ENCODE data around the gene APC2. TPM values are rescaled to one million over a fixed set of nuclear protein-coding genes. Genes with fewer than 3 reads are reported as not detected.

APC2 gene
- total and polyA plus RNA-seq, 7 donors: 0.01 to 0.06 (median 0.04) TPM; not detected in 1

GRCh38 chr19:1455002-1455335 lies 5.0 kb downstream of the APC2 start:
- Histone ChIP-seq H3K36me3 (ENCODE audit: insufficient read depth in 1 of 2, low read depth in 1 of 2) (no peaks in the 10 kb centered on the region), H3K27me3 (ENCODE audit: insufficient read depth in 3 of 3, low read length in 2 of 3) (peaks cover 0 to 84% (median 59%) of the 10 kb centered on the region in 3 donors), H3K4me3 (no peak overlapping the region), H3K9me3 (no peaks in the 10 kb centered on the region), H3K4me1 (no peaks in the 10 kb centered on the region), H3K27ac (no peak overlapping the region)
- DNase-seq (no peak), ATAC-seq (no peak)
- no peak for TF ChIP-seq CTCF (IDR thresholded peaks at IDR 0.05)
- intact Hi-C loops (cut with DNase I): no loop called here
- WGBS, 3 donors: 5 to 10% (median 6%) methylated on average over 13 to 22 of the region's 22 CpGs

- intact Hi-C loops (cut with DNase I): no loop called here
- no peaks in the 10 kb centered on the region for H3K9me3 ChIP-seq
- H3K4me3 ChIP-seq: no peak overlapping the region
- no peaks in the 10 kb centered on the region for H3K36me3 ChIP-seq (ENCODE audit: insufficient read depth in 1 of 2, low read depth in 1 of 2)
- 2 to 6% (median 5%) methylated on average over 34 to 42 of the region's 42 CpGs for WGBS, 3 donors
- ATAC-seq (peak; percentile 47 to 74 (median 66)), DNase-seq (peak in 1 of 2 donors; percentile 74)
- peaks cover 0 to 78% (median 53%) of the 10 kb centered on the region in 3 donors for H3K27me3 ChIP-seq (ENCODE audit: insufficient read depth in 3 of 3, low read length in 2 of 3)
- TF ChIP-seq CTCF (IDR thresholded peaks at IDR 0.05): no peak
- H3K27ac ChIP-seq: no peak overlapping the region
- H3K4me1 ChIP-seq: no peaks in the 10 kb centered on the region
Measured at GRCh38 chr19:1455336-1456120, 5.6 kb downstream of the APC2 start.

- Histone ChIP-seq H3K9me3 (no peaks in the 10 kb centered on the region), H3K4me3 (no peak overlapping the region), H3K27me3 (ENCODE audit: insufficient read depth in 3 of 3, low read length in 2 of 3) (peaks cover 0 to 70% (median 47%) of the 10 kb centered on the region in 3 donors), H3K4me1 (no peaks in the 10 kb centered on the region), H3K27ac (no peak overlapping the region), H3K36me3 (ENCODE audit: insufficient read depth in 1 of 2, low read depth in 1 of 2) (no peaks in the 10 kb centered on the region)
- intact Hi-C loops (cut with DNase I): no loop called here
- no peak for TF ChIP-seq CTCF (IDR thresholded peaks at IDR 0.05)
- whole genome bisulfite sequencing, 3 donors: 15 to 35% (median 19%) methylated on average over 29 to 43 of the region's 43 CpGs
- DNase-seq (peak in 1 of 2 donors; percentile 48), ATAC-seq (peak in 2 of 4 donors; percentile 7 to 10)
Measured at GRCh38 chr19:1456121-1456900, 6.4 kb downstream of the APC2 start.

- H3K27ac ChIP-seq: no peak overlapping the region
- TF ChIP-seq CTCF (IDR thresholded peaks at IDR 0.05): no peak
- peaks cover 0 to 63% (median 39%) of the 10 kb centered on the region in 3 donors for H3K27me3 ChIP-seq (ENCODE audit: insufficient read depth in 3 of 3, low read length in 2 of 3)
- peak in 1 of 4 donors; percentile 11 for ATAC-seq
- peak in 1 of 2 donors; percentile 44 for DNase-seq
- H3K9me3 ChIP-seq: no peaks in the 10 kb centered on the region
- intact Hi-C loops (cut with DNase I): no loop called here
- 10 to 18% (median 15%) methylated on average over 45 to 48 of the region's 48 CpGs for WGBS, 3 donors
- no peaks in the 10 kb centered on the region for H3K36me3 ChIP-seq (ENCODE audit: insufficient read depth in 1 of 2, low read depth in 1 of 2)
- no peak overlapping the region for H3K4me3 ChIP-seq
- H3K4me1 ChIP-seq: no peaks in the 10 kb centered on the region
Measured at GRCh38 chr19:1457031-1457739, 7.3 kb downstream of the APC2 start.
